ENCODE measurements around the gene AJAP1. TPM values are rescaled to one million over a fixed set of nuclear protein-coding genes. Genes with fewer than 3 reads are reported as not detected.

Gene AJAP1
- total RNA-seq, 1 donor = under 0.01 TPM

- no peak for DNase-seq (ENCODE audit: low read depth)
- no peak for TF ChIP-seq CTCF (IDR thresholded peaks at IDR 0.05; ENCODE audit: insufficient read depth, low read length)
- no peak overlapping the region for H3K4me3 ChIP-seq (ENCODE audit: low read depth, low read length)
Observed at GRCh38 chr1:4685523-4685865, 31.1 kb downstream of the AJAP1 start.

GRCh38 chr1:4687943-4688342 lies 33.5 kb downstream of the AJAP1 start:
- no peak for TF ChIP-seq CTCF (IDR thresholded peaks at IDR 0.05; ENCODE audit: insufficient read depth, low read length)
- H3K4me3 ChIP-seq (ENCODE audit: low read depth, low read length) = no peak overlapping the region
- DNase-seq (ENCODE audit: low read depth) = no peak

- DNase-seq (ENCODE audit: low read depth) = no peak
- TF ChIP-seq CTCF (IDR thresholded peaks at IDR 0.05; ENCODE audit: insufficient read depth, low read length) = no peak
- no peak overlapping the region for H3K4me3 ChIP-seq (ENCODE audit: low read depth, low read length)
Observed at GRCh38 chr1:4689271-4689935, 35.0 kb downstream of the AJAP1 start.

GRCh38 chr1:4689941-4690635 lies 35.7 kb downstream of the AJAP1 start:
- no peak for DNase-seq (ENCODE audit: low read depth)
- H3K4me3 ChIP-seq (ENCODE audit: low read depth, low read length) = no peak overlapping the region
- TF ChIP-seq CTCF (IDR thresholded peaks at IDR 0.05; ENCODE audit: insufficient read depth, low read length) = no peak

GRCh38 chr1:4690951-4691675 lies 36.7 kb downstream of the AJAP1 start:
- no peak overlapping the region for H3K4me3 ChIP-seq (ENCODE audit: low read depth, low read length)
- TF ChIP-seq CTCF (IDR thresholded peaks at IDR 0.05; ENCODE audit: insufficient read depth, low read length) = no peak
- no peak for DNase-seq (ENCODE audit: low read depth)

- TF ChIP-seq CTCF (IDR thresholded peaks at IDR 0.05; ENCODE audit: insufficient read depth, low read length) = no peak
- no peak for DNase-seq (ENCODE audit: low read depth)
- H3K4me3 ChIP-seq (ENCODE audit: low read depth, low read length) = no peak overlapping the region
Observed at GRCh38 chr1:4691766-4692405, 37.5 kb downstream of the AJAP1 start.

Measured in fibroblast of the aortic adventitia (primary cell).